Measurements from ENCODE around the gene RHOT1. TPM values are rescaled to one million over a fixed set of nuclear protein-coding genes. Genes with fewer than 3 reads are reported as not detected.

RHOT1 gene
- total RNA-seq, 1 donor from 2014 or later, result 17.2 TPM

- Histone ChIP-seq H3K9me3 (no peaks in the 10 kb centered on the region), H3K27ac (no peak overlapping the region), H3K27me3 (no peaks in the 10 kb centered on the region), H3K36me3 (peaks cover 0 to 16% of the 10 kb centered on the region in 2 donors), H3K4me1 (no peaks in the 10 kb centered on the region), H3K4me3 (no peak overlapping the region)
- intact Hi-C loops (cut with DNase I), result no loop called here
- no peak for TF ChIP-seq CTCF (IDR thresholded peaks at IDR 0.05)
- DNase-seq (ENCODE audit: low spot score in 2 of 2), result no peak
These were observed 85.6 kb downstream of the RHOT1 start for GRCh38 chr17:32227910-32228309.

GRCh38 chr17:32235588-32235987 is 93.3 kb downstream of the RHOT1 start:
- intact Hi-C loops (cut with DNase I), result no loop called here
- TF ChIP-seq CTCF (IDR thresholded peaks at IDR 0.05), result no peak
- Histone ChIP-seq H3K27ac (no peak overlapping the region), H3K9me3 (no peaks in the 10 kb centered on the region), H3K36me3 (no peaks in the 10 kb centered on the region), H3K4me1 (no peaks in the 10 kb centered on the region), H3K27me3 (no peaks in the 10 kb centered on the region), H3K4me3 (no peak overlapping the region)
- DNase-seq (ENCODE audit: low spot score in 2 of 2), result no peak

GRCh38 chr17:32239456-32239855 is 97.2 kb downstream of the RHOT1 start:
- Histone ChIP-seq H3K4me1 (no peaks in the 10 kb centered on the region), H3K9me3 (no peaks in the 10 kb centered on the region), H3K27ac (no peak overlapping the region), H3K27me3 (no peaks in the 10 kb centered on the region), H3K4me3 (no peak overlapping the region), H3K36me3 (no peaks in the 10 kb centered on the region)
- no peak for TF ChIP-seq CTCF (IDR thresholded peaks at IDR 0.05)
- intact Hi-C loops (cut with DNase I), result no loop called here
- no peak for DNase-seq (ENCODE audit: low spot score in 2 of 2)

- Histone ChIP-seq H3K27me3 (no peaks in the 10 kb centered on the region), H3K4me3 (no peak overlapping the region), H3K9me3 (no peaks in the 10 kb centered on the region), H3K36me3 (no peaks in the 10 kb centered on the region), H3K4me1 (no peaks in the 10 kb centered on the region), H3K27ac (no peak overlapping the region)
- intact Hi-C loops (cut with DNase I), result no loop called here
- TF ChIP-seq CTCF (IDR thresholded peaks at IDR 0.05), result no peak
- DNase-seq (ENCODE audit: low spot score in 2 of 2), result no peak
These were observed 98.4 kb downstream of the RHOT1 start for GRCh38 chr17:32240750-32241149.

- intact Hi-C loops (cut with DNase I), result no loop called here
- no peak for DNase-seq (ENCODE audit: low spot score in 2 of 2)
These were observed 99.3 kb downstream of the RHOT1 start for GRCh38 chr17:32241640-32242039.

More at GRCh38 chr17:32241640-32242039, 99.3 kb downstream of the RHOT1 start:
- Histone ChIP-seq H3K4me3 (no peak overlapping the region), H3K36me3 (no peaks in the 10 kb centered on the region), H3K27me3 (no peaks in the 10 kb centered on the region), H3K9me3 (no peaks in the 10 kb centered on the region), H3K27ac (no peak overlapping the region), H3K4me1 (no peaks in the 10 kb centered on the region)
- no peak for TF ChIP-seq CTCF (IDR thresholded peaks at IDR 0.05)

Data from ascending aorta (tissue), 2 donors.